Thymus (tissue), 11 donors: ENCODE results near the gene ZDHHC3. TPM values are rescaled to one million over a fixed set of nuclear protein-coding genes. Genes with fewer than 3 reads are reported as not detected.

ENCODE experiments used
- DNase-seq, 9 donors: peaks; one replicate each; pipeline ENCODE4 v3.0.0-alpha.2; 2013; ENCODE audit warnings: low spot score in 9 of 9, low read depth in 6 of 9, missing footprints in 1 of 9
- H3K27ac ChIP-seq, 2 donors: one replicate each; pipeline ENCODE4 v1.5.1; 2013; ENCODE audit warnings: control low read depth in 1 of 2, low read depth in 1 of 2, low read length in 1 of 2, mild to moderate bottlenecking in 1 of 2, moderate library complexity in 1 of 2
- H3K27me3 ChIP-seq, 2 donors: one replicate each; pipeline ENCODE4 v1.5.1; 2013; ENCODE audit warnings: low read length in 1 of 2; ENCODE audit not compliant: control insufficient read depth in 2 of 2, insufficient read depth in 1 of 2
- H3K36me3 ChIP-seq, 2 donors: one replicate each; pipeline ENCODE4 v1.5.1; 2013; ENCODE audit warnings: low read length in 1 of 2, mild to moderate bottlenecking in 1 of 2, moderate library complexity in 1 of 2; ENCODE audit not compliant: control insufficient read depth in 2 of 2, insufficient read depth in 2 of 2
- H3K4me1 ChIP-seq, 2 donors: one replicate each; pipeline ENCODE4 v1.5.1; 2013; ENCODE audit warnings: low read length in 2 of 2; ENCODE audit not compliant: control insufficient read depth in 2 of 2, insufficient read depth in 2 of 2
- H3K4me3 ChIP-seq, 2 donors: one replicate each; pipeline ENCODE4 v1.5.1; 2013; ENCODE audit warnings: low read length in 2 of 2, control low read depth in 1 of 2, mild to moderate bottlenecking in 1 of 2
- H3K9me3 ChIP-seq, 2 donors: one replicate each; pipeline ENCODE4 v1.5.1; 2013; ENCODE audit warnings: low read length in 1 of 2, mild to moderate bottlenecking in 1 of 2; ENCODE audit not compliant: control insufficient read depth in 2 of 2, insufficient read depth in 1 of 2
- WGBS: extraction: QIAGEN DNeasy Blood & Tissue Kit; methylation state at CpG from one replicate; pipeline ENCODE4 v1.1.7; 2013; 5-methylcytosine and 5-hydroxymethylcytosine counted together
- polyA plus RNA-seq: library from polyadenylated mRNA; stranded (reverse); fragments of 200-250 nt; gene quantifications from one replicate; pipeline ENCODE4 v1.2.3, GENCODE V29; 2013
- total RNA-seq: library from RNA; stranded (reverse); fragments of 120-200 nt; gene quantifications from one replicate; pipeline ENCODE4 v1.2.4, GENCODE V29; 2013
- donor health status: healthy.

The ZDHHC3 gene
- total and polyA plus RNA-seq, 2 donors = 24.3 to 33.1 TPM

DNA sequence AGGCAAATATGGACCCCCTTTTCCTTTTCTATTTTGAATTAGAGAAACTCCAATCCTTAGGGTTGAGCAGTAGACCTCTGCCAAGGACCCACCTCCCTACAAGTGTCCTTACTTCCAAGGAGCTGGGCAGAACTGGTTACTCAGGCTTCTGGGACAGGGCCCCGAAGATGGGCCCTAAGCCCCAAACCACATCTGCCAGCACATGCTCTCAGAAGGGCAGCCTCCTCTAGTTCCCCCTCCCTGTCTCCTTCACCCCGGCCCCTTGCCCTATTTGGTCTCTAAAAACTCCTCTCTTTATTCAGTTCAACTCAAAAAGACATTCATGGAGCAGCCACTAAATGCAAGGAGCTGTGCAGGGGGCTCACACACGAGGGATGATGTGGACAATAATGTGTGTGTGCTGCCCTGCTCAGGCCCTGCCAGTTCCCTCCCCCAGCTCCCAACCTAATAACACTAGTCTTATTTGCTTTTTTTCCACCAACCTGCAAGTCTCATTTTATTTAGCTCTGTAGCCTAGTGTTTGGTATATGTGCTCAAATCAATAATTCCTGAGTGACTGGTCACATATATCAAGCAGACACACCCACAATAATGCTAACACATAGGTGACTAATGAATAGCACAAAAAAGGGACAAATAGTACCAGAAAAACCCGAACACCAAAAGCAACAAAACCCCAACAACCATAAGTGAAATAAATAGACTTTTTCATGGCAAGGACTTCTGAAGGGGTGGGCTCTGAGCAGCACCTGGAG lies 12.2 kb downstream of the ZDHHC3 start:
- Histone ChIP-seq H3K4me1 (peaks cover 2 to 21% of the 10 kb centered on the region in 2 donors), H3K36me3 (peaks cover 5 to 6% of the 10 kb centered on the region in 2 donors), H3K9me3 (no peaks in the 10 kb centered on the region), H3K4me3 (no peak overlapping the region), H3K27ac (no peak overlapping the region), H3K27me3 (no peaks in the 10 kb centered on the region)
- DNase-seq = no peak
- WGBS = 94% methylated on average over 4 of the region's 4 CpGs

- H3K4me1 ChIP-seq = peaks cover 0 to 13% of the 10 kb centered on the region in 2 donors
These were observed 13.2 kb downstream of the ZDHHC3 start for GRCh38 chr3:44962621-44963393.

GRCh38 chr3:44961888-44962287 lies 14.1 kb downstream of the ZDHHC3 start:
- H3K27ac ChIP-seq = no peak overlapping the region
- no peaks in the 10 kb centered on the region for H3K9me3 ChIP-seq
- DNase-seq = no peak
- peaks cover 0 to 8% of the 10 kb centered on the region in 2 donors for H3K4me1 ChIP-seq
- H3K27me3 ChIP-seq = no peaks in the 10 kb centered on the region
- WGBS = 92% methylated on average over 3 of the region's 3 CpGs
- H3K36me3 ChIP-seq = peaks cover 17 to 23% of the 10 kb centered on the region in 2 donors
- H3K4me3 ChIP-seq = no peak overlapping the region

More at GRCh38 chr3:44962621-44963393, 13.2 kb downstream of the ZDHHC3 start:
- no peak for DNase-seq
- Histone ChIP-seq H3K27me3 (no peaks in the 10 kb centered on the region), H3K27ac (no peak overlapping the region), H3K4me3 (no peak overlapping the region), H3K9me3 (no peaks in the 10 kb centered on the region), H3K36me3 (peaks cover 12 to 16% of the 10 kb centered on the region in 2 donors)
- WGBS = 98% methylated on average over 6 of the region's 6 CpGs

- no peak for DNase-seq
- no peak overlapping the region for H3K27ac ChIP-seq
- H3K4me1 ChIP-seq = peaks cover 0 to 8% of the 10 kb centered on the region in 2 donors
- H3K4me3 ChIP-seq = no peak overlapping the region
- H3K9me3 ChIP-seq = no peaks in the 10 kb centered on the region
- 98% methylated on average over 3 of the region's 3 CpGs for WGBS
- peaks cover 25 to 35% of the 10 kb centered on the region in 2 donors for H3K36me3 ChIP-seq
- H3K27me3 ChIP-seq = no peaks in the 10 kb centered on the region
These were observed 15.5 kb downstream of the ZDHHC3 start for GRCh38 chr3:44960387-44961026.

GRCh38 chr3:44958386-44958785 lies 17.6 kb downstream of the ZDHHC3 start:
- Histone ChIP-seq H3K36me3 (peaks cover 29 to 40% of the 10 kb centered on the region in 2 donors), H3K4me1 (no peaks in the 10 kb centered on the region), H3K27me3 (no peaks in the 10 kb centered on the region), H3K4me3 (no peak overlapping the region), H3K27ac (no peak overlapping the region), H3K9me3 (no peaks in the 10 kb centered on the region)
- DNase-seq = no peak
- 96% methylated on average over 7 of the region's 7 CpGs for WGBS

DNA sequence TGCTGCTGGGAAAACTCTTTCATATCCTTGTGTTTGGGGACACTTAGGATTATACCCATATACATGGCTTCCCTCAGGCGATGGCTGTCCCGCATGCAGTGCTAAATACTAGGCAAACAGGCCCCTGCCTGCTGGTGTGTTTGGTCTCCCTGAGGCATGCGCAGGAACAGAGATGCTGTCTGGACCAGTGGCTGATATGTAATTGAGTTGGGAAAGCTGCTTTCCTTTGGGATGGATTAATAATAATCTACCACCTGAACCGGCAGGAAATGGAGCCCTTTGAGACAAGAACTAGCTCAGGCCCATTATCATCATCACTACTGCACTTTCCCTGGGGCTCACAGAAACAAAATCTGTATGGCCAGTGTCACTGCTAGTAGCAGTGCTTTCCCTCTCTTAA lies 18.0 kb downstream of the ZDHHC3 start:
- no peak for DNase-seq
- no peak overlapping the region for H3K27ac ChIP-seq
- 97% methylated on average over 4 of the region's 4 CpGs for WGBS
- H3K9me3 ChIP-seq = no peaks in the 10 kb centered on the region
- no peak overlapping the region for H3K4me3 ChIP-seq
- H3K4me1 ChIP-seq = no peaks in the 10 kb centered on the region
- peaks cover 31 to 41% of the 10 kb centered on the region in 2 donors for H3K36me3 ChIP-seq
- no peaks in the 10 kb centered on the region for H3K27me3 ChIP-seq

DNA sequence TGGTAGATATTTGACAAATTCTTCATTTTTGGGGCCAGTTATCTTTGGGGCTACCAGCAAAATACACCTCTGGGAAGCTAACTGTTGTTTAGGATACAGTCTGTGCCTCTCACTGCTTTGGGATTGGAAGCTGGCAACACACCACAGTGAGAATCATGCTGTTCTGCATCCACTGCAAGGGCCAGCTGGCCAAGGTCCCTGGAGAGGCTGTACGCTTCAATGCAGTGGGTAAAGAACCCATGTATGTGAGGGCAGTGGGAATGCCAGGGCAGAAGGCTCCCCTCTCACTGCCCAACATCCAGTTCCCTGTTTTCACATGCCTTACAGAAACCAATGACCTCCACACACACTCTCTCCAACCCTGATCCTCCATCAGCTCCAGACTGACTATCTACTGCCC lies 20.1 kb downstream of the ZDHHC3 start:
- Histone ChIP-seq H3K27ac (no peak overlapping the region), H3K36me3 (peaks cover 35 to 41% of the 10 kb centered on the region in 2 donors), H3K4me3 (no peak overlapping the region), H3K9me3 (no peaks in the 10 kb centered on the region), H3K27me3 (no peaks in the 10 kb centered on the region), H3K4me1 (no peaks in the 10 kb centered on the region)
- 98% methylated on average over 1 of the region's 1 CpG for WGBS
- no peak for DNase-seq

GRCh38 chr3:44954962-44955361 lies 21.0 kb downstream of the ZDHHC3 start:
- no peak overlapping the region for H3K27ac ChIP-seq
- no peaks in the 10 kb centered on the region for H3K4me1 ChIP-seq
- peaks cover 35 to 41% of the 10 kb centered on the region in 2 donors for H3K36me3 ChIP-seq
- no peaks in the 10 kb centered on the region for H3K9me3 ChIP-seq
- DNase-seq = no peak
- no peaks in the 10 kb centered on the region for H3K27me3 ChIP-seq
- 49% methylated on average over 3 of the region's 3 CpGs for WGBS
- H3K4me3 ChIP-seq = no peak overlapping the region

DNA sequence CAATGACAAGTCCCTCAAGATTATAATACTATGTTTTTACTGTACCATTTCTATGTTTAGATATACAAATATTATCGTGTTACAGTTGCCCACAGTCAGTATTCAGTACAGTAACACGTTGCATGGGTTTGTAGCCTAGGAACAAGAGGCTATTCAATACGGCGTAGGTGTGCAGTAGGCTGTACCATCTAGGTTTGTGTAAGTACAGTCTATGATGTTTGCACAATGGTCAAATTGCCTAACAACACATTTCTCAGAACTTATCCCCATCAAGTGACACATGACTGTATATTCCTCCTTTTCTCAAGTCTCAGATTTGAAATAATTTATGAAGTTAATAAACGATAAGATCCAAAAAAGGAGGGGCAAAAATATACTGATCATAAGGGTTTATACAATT lies 21.7 kb downstream of the ZDHHC3 start:
- WGBS = 97% methylated on average over 5 of the region's 5 CpGs
- Histone ChIP-seq H3K27ac (no peak overlapping the region), H3K9me3 (no peaks in the 10 kb centered on the region), H3K4me3 (no peak overlapping the region), H3K36me3 (peaks cover 35 to 40% of the 10 kb centered on the region in 2 donors), H3K27me3 (no peaks in the 10 kb centered on the region), H3K4me1 (no peaks in the 10 kb centered on the region)
- DNase-seq = no peak
